GM23338 (cell line): ENCODE measurements around the gene TMEM117. TPM values are rescaled to one million over a fixed set of nuclear protein-coding genes. Genes with fewer than 3 reads are reported as not detected.

ENCODE experiments used
- ATAC-seq: fragments of 200-7000 bp; cut with Tn5 transposase; 3 replicates; pipeline ENCODE4 v1.9.1; 2020
- DNase-seq: peaks from one replicate; pipeline ENCODE4 v3.0.0-alpha.2; 2015; ENCODE audit warnings: low spot score
- H2AFZ ChIP-seq: fragments of 200-600 bp; sonication (generic); 2 replicates; pipeline ENCODE4 v1.8.0; 2016; ENCODE audit warnings: antibody characterized with exemption, mild to moderate bottlenecking, moderate library complexity
- H3F3A ChIP-seq: fragments of 200-600 bp; sonication (generic); replicated peaks from 2 replicates; pipeline ENCODE4 v1.8.0; 2017; ENCODE audit warnings: antibody characterized with exemption, mixed run types, low read depth
- H3K27ac ChIP-seq: fragments of 200-600 bp; sonication (generic); 2 replicates; pipeline ENCODE4 v1.6.1; 2016; ENCODE audit warnings: low read depth
- H3K27me3 ChIP-seq: fragments of 200-600 bp; sonication (generic); 2 replicates; pipeline ENCODE4 v1.8.0; 2016; ENCODE audit warnings: mild to moderate bottlenecking, mixed run types, moderate library complexity; ENCODE audit not compliant: insufficient read depth
- H3K36me3 ChIP-seq: fragments of 200-600 bp; sonication (generic); 2 replicates; pipeline ENCODE4 v1.8.0; 2016; ENCODE audit warnings: mild to moderate bottlenecking; ENCODE audit not compliant: insufficient read depth
- H3K4me1 ChIP-seq: fragments of 200-600 bp; sonication (generic); 2 replicates; pipeline ENCODE4 v1.8.0; 2016; ENCODE audit warnings: mild to moderate bottlenecking, moderate library complexity; ENCODE audit not compliant: insufficient read depth
- H3K4me2 ChIP-seq: fragments of 200-600 bp; sonication (generic); 2 replicates; pipeline ENCODE4 v1.7.1; 2017; ENCODE audit warnings: mixed run types
- H3K4me3 ChIP-seq: fragments of 200-600 bp; sonication (generic); 2 replicates; pipeline ENCODE4 v1.6.1; 2016; ENCODE audit warnings: mixed run types
- H3K79me2 ChIP-seq: fragments of 200-600 bp; sonication (generic); replicated peaks from 2 replicates; pipeline ENCODE4 v1.8.0; 2017; ENCODE audit warnings: mild to moderate bottlenecking; ENCODE audit not compliant: insufficient read depth
- H3K9me2 ChIP-seq: fragments of 200-600 bp; sonication (generic); 2 replicates; pipeline ENCODE4 v1.8.0; 2017; ENCODE audit not compliant: insufficient read depth
- H4K20me1 ChIP-seq: fragments of 200-600 bp; sonication (generic); replicated peaks from 2 replicates; pipeline ENCODE4 v1.8.0; 2017; ENCODE audit warnings: mild to moderate bottlenecking; ENCODE audit not compliant: insufficient read depth
- H3K27ac Mint-ChIP-seq: 2 replicates; pipeline ENCODE4 v1.8.0; 2020; ENCODE audit warnings: inconsistent platforms, mild to moderate bottlenecking, moderate library complexity, mixed read lengths
- H3K27me3 Mint-ChIP-seq: 3 replicates; pipeline ENCODE4 v1.8.0; 2022; ENCODE audit warnings: low read depth, mild to moderate bottlenecking, moderate library complexity, mixed read lengths, inconsistent platforms; ENCODE audit not compliant: insufficient read depth, poor library complexity
- H3K36me3 Mint-ChIP-seq: 3 replicates; pipeline ENCODE4 v1.8.0; 2021; ENCODE audit warnings: low read depth, mild to moderate bottlenecking, inconsistent platforms, moderate library complexity, mixed read lengths
- H3K4me1 Mint-ChIP-seq: 3 replicates; pipeline ENCODE4 v1.8.0; 2020; ENCODE audit warnings: mild to moderate bottlenecking, inconsistent platforms, mixed read lengths
- H3K4me3 Mint-ChIP-seq: 3 replicates; pipeline ENCODE4 v1.8.0; 2021; ENCODE audit warnings: moderate library complexity, mild to moderate bottlenecking, inconsistent platforms, mixed read lengths
- H3K9me3 Mint-ChIP-seq: 3 replicates; pipeline ENCODE4 v1.8.0; 2020; ENCODE audit warnings: moderate library complexity, mild to moderate bottlenecking, inconsistent platforms, mixed read lengths
- CREB1 ChIP-seq: fragments of 250-450 bp; sonication (Bioruptor Pico); IDR thresholded peaks from 2 replicates; pipeline ENCODE4 v1.5.0; 2020; ENCODE audit warnings: low read depth, mild to moderate bottlenecking, moderate library complexity
- CTCF ChIP-seq, 2 experiments: fragments of 200-600 bp in 1 of 2; sonication (generic) in 1 of 2; conservative IDR thresholded peaks; 2 replicates each; pipeline versions ENCODE4 v1.5.1 to v1.6.1; 2016 to 2017; ENCODE audit warnings: antibody characterized with exemption in 2 of 2, low read depth in 2 of 2, mild to moderate bottlenecking in 2 of 2, moderate library complexity in 1 of 2
- ETS1 ChIP-seq: IDR thresholded peaks from 2 replicates; pipeline ENCODE4 v1.6.1; 2016; ENCODE audit warnings: antibody characterized with exemption
- EZH2 ChIP-seq: fragments of 200-600 bp; sonication (generic); IDR thresholded peaks from one replicate; pipeline ENCODE4 v1.8.0; 2017; ENCODE audit warnings: antibody characterized with exemption, mild to moderate bottlenecking, low read depth; ENCODE audit not compliant: unreplicated experiment
- EZH2phosphoT487 ChIP-seq: fragments of 200-600 bp; sonication (generic); IDR thresholded peaks from one replicate; pipeline ENCODE4 v1.8.1; 2018; ENCODE audit warnings: antibody characterized with exemption; ENCODE audit not compliant: unreplicated experiment
- JUNB ChIP-seq: IDR thresholded peaks from one replicate; pipeline ENCODE4 v1.6.1; 2016; ENCODE audit warnings: antibody characterized with exemption; ENCODE audit not compliant: unreplicated experiment
- NANOG ChIP-seq: IDR thresholded peaks from 2 replicates; pipeline ENCODE4 v1.6.1; 2016; ENCODE audit warnings: antibody characterized with exemption, borderline replicate concordance
- POLR2AphosphoS5 ChIP-seq: IDR thresholded peaks from 2 replicates; pipeline ENCODE4 v1.6.1; 2016; ENCODE audit warnings: antibody characterized with exemption, low read depth
- REST ChIP-seq: IDR thresholded peaks from one replicate; pipeline ENCODE4 v1.6.1; 2018; ENCODE audit warnings: antibody characterized with exemption; ENCODE audit not compliant: unreplicated experiment
- STAT1 ChIP-seq: IDR thresholded peaks from one replicate; pipeline ENCODE4 v1.6.1; 2016; ENCODE audit warnings: antibody characterized with exemption; ENCODE audit not compliant: unreplicated experiment
- ZNF114 ChIP-seq: fragments of 250-450 bp; sonication (Bioruptor Pico); IDR thresholded peaks from 2 replicates; pipeline ENCODE4 v1.5.0; 2020; ENCODE audit warnings: mild to moderate bottlenecking, moderate library complexity
- ZNF331 ChIP-seq: fragments of 250-450 bp; sonication (Bioruptor Pico); IDR thresholded peaks from 2 replicates; pipeline ENCODE4 v1.5.0; 2020; ENCODE audit warnings: low read depth, mild to moderate bottlenecking, moderate library complexity
- ZNF462 ChIP-seq: fragments of 250-450 bp; sonication (Bioruptor Pico); IDR thresholded peaks from 2 replicates; pipeline ENCODE4 v1.5.0; 2020; ENCODE audit warnings: mild to moderate bottlenecking, moderate library complexity
- polyA plus RNA-seq: library from polyadenylated mRNA; unstranded; fragments of >200 nt; fragmentation: Nextera tagmentation; extraction: Ambion mirVana; gene quantifications from 2 replicates; pipeline ENCODE4 v1.2.1, GENCODE V29; 2016
- total RNA-seq: library from RNA; depleted of rRNA; stranded (reverse); fragments of >200 nt; shearing (Covaris generic); gene quantifications from 2 replicates; pipeline ENCODE4 v1.2.3, GENCODE V29; 2014

TMEM117 gene
- total and polyA plus RNA-seq, 2 experiments from 2014 or later, result 0.94 to 1.6 TPM

- H2AFZ ChIP-seq, result no peak overlapping the region
- DNase-seq, result no peak
- H3K4me3 ChIP-seq, result no peak overlapping the region
- H3K4me3 Mint-ChIP-seq, result no peak overlapping the region
- no peaks in the 10 kb centered on the region for H4K20me1 ChIP-seq
- H3K27ac ChIP-seq, result no peak overlapping the region
- no peaks in the 10 kb centered on the region for H3K79me2 ChIP-seq
- no peaks in the 10 kb centered on the region for H3K27me3 ChIP-seq
- peaks cover 3% of the 10 kb centered on the region for H3K27me3 Mint-ChIP-seq
- H3K36me3 Mint-ChIP-seq, result no peaks in the 10 kb centered on the region
- H3K4me1 ChIP-seq, result no peaks in the 10 kb centered on the region
- no peaks in the 10 kb centered on the region for H3F3A ChIP-seq
- no peaks in the 10 kb centered on the region for H3K9me2 ChIP-seq
- no peaks in the 10 kb centered on the region for H3K4me1 Mint-ChIP-seq
- no peak for ATAC-seq
- TF ChIP-seq STAT1, result no peak
- TF ChIP-seq POLR2AphosphoS5, result no peak
- TF ChIP-seq EZH2, result no peak
- TF ChIP-seq REST, result no peak
- TF ChIP-seq ZNF462 (CRISPR knock-in tag), result no peak
- no peak for TF ChIP-seq NANOG
- TF ChIP-seq CREB1 (CRISPR knock-in tag), result no peak
- no peak for TF ChIP-seq JUNB
- no peak for TF ChIP-seq ZNF114 (CRISPR knock-in tag)
- TF ChIP-seq ETS1, result no peak
- no peak for TF ChIP-seq CTCF (conservative IDR thresholded peaks at IDR 0.05; ENCODE audit: low read depth in 2 of 2)
- no peak for TF ChIP-seq EZH2phosphoT487
- no peak for TF ChIP-seq ZNF331 (CRISPR knock-in tag)
- H3K36me3 ChIP-seq, result 0 out of 2 replicates have a peak, but pooled peaks cover 5% of the 10 kb centered on the region
- H3K9me3 Mint-ChIP-seq, result peaks cover 6% of the 10 kb centered on the region; the same call in 2 of the 3 replicates
- no peak overlapping the region for H3K27ac Mint-ChIP-seq
- no peak overlapping the region for H3K4me2 ChIP-seq
Measured at GRCh38 chr12:43965899-43966298, 130.0 kb downstream of the TMEM117 start.
